GM12873 (cell line): ENCODE measurements around the gene KRT82.

Experiments
- CTCF ChIP-seq: IDR thresholded peaks from 2 replicates; pipeline ENCODE4 v1.5.1; 2012; ENCODE audit warnings: low read depth, mild to moderate bottlenecking, moderate library complexity, low read length, control low read depth; ENCODE audit not compliant: insufficient read depth; ENCODE audit errors: missing control alignments

KRT82 gene

GRCh38 chr12:52355176-52355575 lies 51.0 kb downstream of the KRT82 start:
- TF ChIP-seq CTCF: no peak

- TF ChIP-seq CTCF: no peak
Observed at GRCh38 chr12:52354200-52354599, 51.9 kb downstream of the KRT82 start.

- no peak for TF ChIP-seq CTCF
Observed at GRCh38 chr12:52353766-52354165, 52.4 kb downstream of the KRT82 start.

GRCh38 chr12:52352951-52353350 lies 53.2 kb downstream of the KRT82 start:
- TF ChIP-seq CTCF: no peak

GRCh38 chr12:52351196-52352059 lies 54.7 kb downstream of the KRT82 start:
- no peak for TF ChIP-seq CTCF

- no peak for TF ChIP-seq CTCF
Observed at GRCh38 chr12:52350786-52351185, 55.3 kb downstream of the KRT82 start.

- TF ChIP-seq CTCF: no peak
Observed at GRCh38 chr12:52350021-52350620, 56.0 kb downstream of the KRT82 start.
